Measurements from ENCODE around the gene MICAL1. TPM values are rescaled to one million over a fixed set of nuclear protein-coding genes. Genes with fewer than 3 reads are reported as not detected.
A peak's percentile ranks its signal among the peaks of the same experiment; 100 is the strongest.

MICAL1 gene
- total and polyA plus RNA-seq, 10 of the 15 experiments (the other 5 are each of a cell fraction or from before 2014, with no cell fraction given) = 0.32 to 71.6 (median 45.3) TPM

GRCh38 chr6:109478841-109479624 is 23.5 kb upstream of the MICAL1 start (continued):
- TF ChIP-seq NKRF (conservative IDR thresholded peaks at IDR 0.05) (no peak), ATF3 (IDR thresholded peaks at IDR 0.05; ENCODE audit: borderline replicate concordance, extremely low read depth, low read depth, low read length) (no peak), SREBF2 (IDR thresholded peaks at IDR 0.05; ENCODE audit: low read length) (no peak), ZBED1 (IDR thresholded peaks at IDR 0.05; ENCODE audit: borderline replicate concordance) (no peak), KDM1A (IDR thresholded peaks at IDR 0.05; ENCODE audit: borderline replicate concordance) (no peak), BCL11A (IDR thresholded peaks at IDR 0.05; ENCODE audit: low read depth, low read length) (no peak), RBBP5 (conservative IDR thresholded peaks at IDR 0.05) (no peak), USF1 (IDR thresholded peaks at IDR 0.05; ENCODE audit: borderline replicate concordance, extremely low read length, insufficient read depth, low read depth, low read length) (peak; percentile 23), MXI1 (IDR thresholded peaks at IDR 0.05; ENCODE audit: low read depth, low read length) (no peak), BHLHE40 (IDR thresholded peaks at IDR 0.05; ENCODE audit: borderline replicate concordance in 1 of 2, low read depth in 2 of 2, low read length in 1 of 2) (peak; percentile 15 to 27; a peak in 1 of 4 replicates), RUNX3 (IDR thresholded peaks at IDR 0.05; ENCODE audit: low read length) (no peak), RELB (IDR thresholded peaks at IDR 0.05; ENCODE audit: low read depth) (peak; percentile 81), EP300 (IDR thresholded peaks at IDR 0.05; ENCODE audit: borderline replicate concordance in 1 of 2, control insufficient read depth in 1 of 2, low read depth in 2 of 2, low read length in 2 of 2) (no peak), ZNF384 (IDR thresholded peaks at IDR 0.05; ENCODE audit: borderline replicate concordance, low read depth, low read length) (0 out of 2 replicates have a peak, but pooled peaks have one; percentile 46), POLR2AphosphoS5 (IDR thresholded peaks at IDR 0.05; ENCODE audit: low read length) (no peak), KAT2A (conservative IDR thresholded peaks at IDR 0.05; ENCODE audit: control insufficient read depth, low read depth, low read length) (no peak), SUZ12 (IDR thresholded peaks at IDR 0.05; ENCODE audit: unreplicated experiment) (no peak), MYC (IDR thresholded peaks at IDR 0.05; ENCODE audit: insufficient read depth, insufficient read length, insufficient replicate concordance, low read length, severe bottlenecking) (no peak), PAX5 (IDR thresholded peaks at IDR 0.05; ENCODE audit: borderline replicate concordance, low read depth, low read length) (no peak), REST (IDR thresholded peaks at IDR 0.05; ENCODE audit: low read depth, low read length) (no peak)

Data from GM12878 (cell line).